ENCODE data around the gene DTX1.

Gene DTX1

GRCh38 chr12:113055594-113056380, 743 bp upstream of the DTX1 start:
- no peak for DNase-seq (ENCODE audit: low spot score)

- DNase-seq (ENCODE audit: low spot score), result no peak
These were observed 224 bp upstream of the DTX1 start for GRCh38 chr12:113056381-113056630.

- no peak for DNase-seq (ENCODE audit: low spot score)
These were observed 1.3 kb downstream of the DTX1 start for GRCh38 chr12:113057565-113058485.

- no peak for DNase-seq (ENCODE audit: low spot score)
These were observed 2.0 kb downstream of the DTX1 start for GRCh38 chr12:113058553-113058952.

GRCh38 chr12:113059071-113059595, 2.6 kb downstream of the DTX1 start:
- no peak for DNase-seq (ENCODE audit: low spot score)

- no peak for DNase-seq (ENCODE audit: low spot score)
These were observed 3.9 kb downstream of the DTX1 start for GRCh38 chr12:113060336-113060960.

GRCh38 chr12:113061061-113061694, 4.6 kb downstream of the DTX1 start:
- DNase-seq (ENCODE audit: low spot score), result no peak

GRCh38 chr12:113062502-113063395, 6.2 kb downstream of the DTX1 start:
- DNase-seq (ENCODE audit: low spot score), result no peak

- DNase-seq (ENCODE audit: low spot score), result no peak
These were observed 7.1 kb downstream of the DTX1 start for GRCh38 chr12:113063396-113064350.

- DNase-seq (ENCODE audit: low spot score), result no peak
These were observed 8.0 kb downstream of the DTX1 start for GRCh38 chr12:113064395-113065125.

- DNase-seq (ENCODE audit: low spot score), result no peak
These were observed 8.8 kb downstream of the DTX1 start for GRCh38 chr12:113065126-113066007.

GRCh38 chr12:113066813-113067400, 10.4 kb downstream of the DTX1 start:
- DNase-seq (ENCODE audit: low spot score), result no peak

GRCh38 chr12:113067987-113068935, 11.7 kb downstream of the DTX1 start:
- no peak for DNase-seq (ENCODE audit: low spot score)

- DNase-seq (ENCODE audit: low spot score), result no peak
These were observed 12.6 kb downstream of the DTX1 start for GRCh38 chr12:113069149-113069548.

- no peak for DNase-seq (ENCODE audit: low spot score)
These were observed 13.2 kb downstream of the DTX1 start for GRCh38 chr12:113069751-113070116.

- DNase-seq (ENCODE audit: low spot score), result no peak
These were observed 13.8 kb downstream of the DTX1 start for GRCh38 chr12:113070117-113070906.
